Neural progenitor cell (in vitro differentiated cells): Measurements from ENCODE around the gene MAPK8. TPM values are rescaled to one million over a fixed set of nuclear protein-coding genes. Genes with fewer than 3 reads are reported as not detected.

Experiments
- DNase-seq: peaks from one replicate; pipeline ENCODE4 v3.0.0-alpha.2; 2016; ENCODE audit warnings: low spot score
- H2AFZ ChIP-seq: fragments of 200-600 bp; sonication (generic); replicated peaks from 2 replicates; pipeline ENCODE4 v1.6.1; 2016; ENCODE audit warnings: antibody characterized with exemption
- H3F3A ChIP-seq: fragments of 200-600 bp; sonication (generic); 2 replicates; pipeline ENCODE4 v1.6.1; 2016; ENCODE audit warnings: antibody characterized with exemption, low read depth
- H3K27ac ChIP-seq: fragments of 200-600 bp; sonication (generic); 2 replicates; pipeline ENCODE4 v1.5.1; 2016; ENCODE audit warnings: mild to moderate bottlenecking
- H3K27me3 ChIP-seq: fragments of 200-600 bp; sonication (generic); 2 replicates; pipeline ENCODE4 v1.6.1; 2016; ENCODE audit warnings: mild to moderate bottlenecking, moderate library complexity
- H3K36me3 ChIP-seq: fragments of 200-600 bp; sonication (generic); 2 replicates; pipeline ENCODE4 v1.5.1; 2016
- H3K4me1 ChIP-seq: fragments of 200-600 bp; sonication (generic); 2 replicates; pipeline ENCODE4 v1.6.1; 2016; ENCODE audit warnings: mixed run types
- H3K4me2 ChIP-seq: fragments of 200-600 bp; sonication (generic); 2 replicates; pipeline ENCODE4 v1.6.1; 2016
- H3K4me3 ChIP-seq: fragments of 200-600 bp; sonication (generic); 2 replicates; pipeline ENCODE4 v1.5.1; 2016
- H3K79me2 ChIP-seq: fragments of 200-600 bp; sonication (generic); 2 replicates; pipeline ENCODE4 v1.6.1; 2016; ENCODE audit warnings: low read depth
- H3K9ac ChIP-seq: fragments of 200-600 bp; sonication (generic); 2 replicates; pipeline ENCODE4 v1.6.1; 2016
- H3K9me3 ChIP-seq: fragments of 200-600 bp; sonication (generic); 2 replicates; pipeline ENCODE4 v1.5.1; 2016; ENCODE audit warnings: low read depth
- H4K20me1 ChIP-seq: fragments of 200-600 bp; sonication (generic); 2 replicates; pipeline ENCODE4 v1.6.1; 2016; ENCODE audit warnings: low read depth
- H3K27ac Mint-ChIP-seq: 3 replicates; pipeline ENCODE4 v1.8.0; 2021; ENCODE audit warnings: mixed read lengths
- H3K27me3 Mint-ChIP-seq: 2 replicates; pipeline ENCODE4 v1.8.0; 2022; ENCODE audit warnings: low read depth, mild to moderate bottlenecking, inconsistent platforms, moderate library complexity, mixed read lengths; ENCODE audit not compliant: insufficient read depth
- H3K36me3 Mint-ChIP-seq: 3 replicates; pipeline ENCODE4 v1.8.0; 2021; ENCODE audit warnings: mixed read lengths
- H3K4me1 Mint-ChIP-seq: 3 replicates; pipeline ENCODE4 v1.8.0; 2021; ENCODE audit warnings: mixed read lengths
- H3K4me3 Mint-ChIP-seq: 3 replicates; pipeline ENCODE4 v1.8.0; 2021; ENCODE audit warnings: mild to moderate bottlenecking, moderate library complexity, mixed read lengths
- H3K9me3 Mint-ChIP-seq: 3 replicates; pipeline ENCODE4 v1.8.0; 2020; ENCODE audit warnings: mixed read lengths
- EZH2 ChIP-seq: fragments of 200-600 bp; sonication (generic); IDR thresholded peaks from 2 replicates; pipeline ENCODE4 v1.6.1; 2017; ENCODE audit warnings: antibody characterized with exemption, mild to moderate bottlenecking, moderate library complexity
- EZH2phosphoT487 ChIP-seq: fragments of 200-600 bp; sonication (generic); IDR thresholded peaks from 2 replicates; pipeline ENCODE4 v1.6.1; 2017; ENCODE audit warnings: antibody characterized with exemption
- total RNA-seq: library from RNA; depleted of rRNA; stranded (reverse); fragments of >200 nt; gene quantifications from 2 replicates; pipeline ENCODE4 v1.2.3, GENCODE V29; 2015; ENCODE audit warnings: low replicate concordance
- TF ChIP-seq, protein P1 (sequence below): fragments of 200-600 bp; sonication (generic); IDR thresholded peaks from 2 replicates; pipeline ENCODE4 v1.5.1; 2017; ENCODE audit warnings: antibody characterized with exemption, mild to moderate bottlenecking

MAPK8 gene
- total RNA-seq, 1 donor from 2014 or later = 166 TPM

DNA sequence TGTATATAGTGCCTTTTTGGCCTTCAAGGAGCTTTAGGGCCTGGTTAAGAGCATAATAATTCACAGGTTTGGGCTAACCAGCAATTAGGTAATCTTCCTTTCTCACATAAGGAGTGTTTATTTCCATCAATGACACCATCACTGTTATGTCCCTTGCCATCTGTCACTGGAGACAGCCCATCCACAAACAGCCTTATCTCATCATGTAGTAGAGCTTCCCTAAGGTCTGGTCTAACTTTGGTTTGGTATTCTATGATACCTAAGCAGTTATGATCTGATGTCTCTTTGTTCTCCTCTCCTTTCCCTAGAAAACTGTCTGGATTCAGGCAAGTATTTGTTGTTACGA is 26.4 kb downstream of the MAPK8 start:
- Mint-ChIP-seq H3K4me1 (no peaks in the 10 kb centered on the region), H3K27ac (no peak overlapping the region), H3K9me3 (peaks cover 47% of the 10 kb centered on the region), H3K4me3 (no peak overlapping the region), H3K36me3 (peaks cover 78% of the 10 kb centered on the region), H3K27me3 (peaks cover 3% of the 10 kb centered on the region)
- Histone ChIP-seq H3K9me3 (peaks cover 17% of the 10 kb centered on the region), H3K4me2 (no peak overlapping the region), H3K27me3 (no peaks in the 10 kb centered on the region), H3F3A (no peaks in the 10 kb centered on the region), H3K9ac (no peak overlapping the region), H3K36me3 (peaks cover 18% of the 10 kb centered on the region), H3K4me1 (peaks cover 5% of the 10 kb centered on the region), H3K27ac (no peak overlapping the region), H4K20me1 (peaks cover 14% of the 10 kb centered on the region), H3K4me3 (no peak overlapping the region), H2AFZ (no peak overlapping the region), H3K79me2 (peaks cover 83% of the 10 kb centered on the region)
- no peak for DNase-seq
- no peak for TF ChIP-seq EZH2phosphoT487
- no peak for TF ChIP-seq EZH2
- TF ChIP-seq, protein P1, sequence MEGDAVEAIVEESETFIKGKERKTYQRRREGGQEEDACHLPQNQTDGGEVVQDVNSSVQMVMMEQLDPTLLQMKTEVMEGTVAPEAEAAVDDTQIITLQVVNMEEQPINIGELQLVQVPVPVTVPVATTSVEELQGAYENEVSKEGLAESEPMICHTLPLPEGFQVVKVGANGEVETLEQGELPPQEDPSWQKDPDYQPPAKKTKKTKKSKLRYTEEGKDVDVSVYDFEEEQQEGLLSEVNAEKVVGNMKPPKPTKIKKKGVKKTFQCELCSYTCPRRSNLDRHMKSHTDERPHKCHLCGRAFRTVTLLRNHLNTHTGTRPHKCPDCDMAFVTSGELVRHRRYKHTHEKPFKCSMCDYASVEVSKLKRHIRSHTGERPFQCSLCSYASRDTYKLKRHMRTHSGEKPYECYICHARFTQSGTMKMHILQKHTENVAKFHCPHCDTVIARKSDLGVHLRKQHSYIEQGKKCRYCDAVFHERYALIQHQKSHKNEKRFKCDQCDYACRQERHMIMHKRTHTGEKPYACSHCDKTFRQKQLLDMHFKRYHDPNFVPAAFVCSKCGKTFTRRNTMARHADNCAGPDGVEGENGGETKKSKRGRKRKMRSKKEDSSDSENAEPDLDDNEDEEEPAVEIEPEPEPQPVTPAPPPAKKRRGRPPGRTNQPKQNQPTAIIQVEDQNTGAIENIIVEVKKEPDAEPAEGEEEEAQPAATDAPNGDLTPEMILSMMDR = no peak

DNA sequence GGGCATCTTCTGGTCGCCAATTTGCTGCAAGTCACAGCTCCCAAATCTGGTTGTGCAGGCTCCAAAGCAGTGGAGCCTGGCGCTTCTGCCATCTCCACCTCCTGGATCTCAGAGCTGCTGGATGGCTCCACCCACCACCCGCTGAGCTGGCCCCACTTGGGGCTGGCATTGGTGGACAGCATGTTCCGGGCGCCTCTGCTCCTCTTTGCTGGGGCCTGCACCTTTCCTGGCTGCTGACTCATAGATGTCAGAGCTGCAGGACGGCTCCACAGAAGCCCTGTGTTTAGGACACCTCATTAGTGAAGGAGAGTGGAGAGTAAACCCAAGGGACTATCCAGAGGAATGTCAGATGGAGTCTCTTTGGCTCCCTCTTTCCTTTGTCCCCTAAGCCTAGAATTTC is 27.4 kb downstream of the MAPK8 start:
- Mint-ChIP-seq H3K9me3 (peaks cover 55% of the 10 kb centered on the region), H3K27ac (no peak overlapping the region), H3K4me1 (no peaks in the 10 kb centered on the region), H3K27me3 (peaks cover 3% of the 10 kb centered on the region), H3K4me3 (no peak overlapping the region), H3K36me3 (peaks cover 78% of the 10 kb centered on the region)
- Histone ChIP-seq H3K4me1 (no peaks in the 10 kb centered on the region), H4K20me1 (peaks cover 4% of the 10 kb centered on the region), H3K9ac (no peak overlapping the region), H3K27ac (no peak overlapping the region), H3K9me3 (peaks cover 17% of the 10 kb centered on the region), H3K4me2 (no peak overlapping the region), H3K36me3 (peaks cover 18% of the 10 kb centered on the region), H3K4me3 (no peak overlapping the region), H3F3A (no peaks in the 10 kb centered on the region), H3K79me2 (peaks cover 82% of the 10 kb centered on the region), H3K27me3 (no peaks in the 10 kb centered on the region), H2AFZ (no peak overlapping the region)
- no peak for TF ChIP-seq EZH2
- TF ChIP-seq, protein P1 = no peak
- no peak for TF ChIP-seq EZH2phosphoT487
- no peak for DNase-seq

DNA sequence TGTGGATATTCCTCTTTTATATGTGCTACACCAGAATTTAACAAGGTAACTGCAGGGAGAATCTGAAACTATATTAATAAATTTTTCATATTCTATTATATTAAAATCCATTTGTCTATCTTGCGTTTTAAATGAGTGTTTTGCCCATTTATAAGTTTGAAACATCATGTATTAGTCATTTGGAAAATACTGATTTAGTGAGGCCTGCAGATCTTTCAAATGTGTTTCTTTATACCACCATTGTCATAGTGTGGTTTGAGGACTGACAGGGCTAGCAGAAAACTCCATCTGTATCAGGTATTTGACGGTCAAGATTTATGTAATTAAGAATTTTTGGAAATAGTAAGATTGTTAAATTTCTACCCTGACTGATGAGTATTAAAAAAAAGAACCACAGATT is 29.3 kb downstream of the MAPK8 start:
- Histone ChIP-seq H3K36me3 (peaks cover 8% of the 10 kb centered on the region), H3K4me3 (no peak overlapping the region), H3K79me2 (peaks cover 73% of the 10 kb centered on the region), H3K9me3 (peaks cover 11% of the 10 kb centered on the region), H3K27ac (no peak overlapping the region), H3K27me3 (no peaks in the 10 kb centered on the region), H3F3A (no peaks in the 10 kb centered on the region), H3K4me2 (no peak overlapping the region), H2AFZ (no peak overlapping the region), H3K4me1 (no peaks in the 10 kb centered on the region), H4K20me1 (peaks cover 8% of the 10 kb centered on the region), H3K9ac (no peak overlapping the region)
- no peak overlapping the region for H3K4me3 Mint-ChIP-seq
- H3K27ac Mint-ChIP-seq = no peak overlapping the region
- TF ChIP-seq, protein P1 = no peak
- TF ChIP-seq EZH2 = no peak
- TF ChIP-seq EZH2phosphoT487 = no peak
- peaks cover 3% of the 10 kb centered on the region for H3K27me3 Mint-ChIP-seq
- DNase-seq = no peak
- peaks cover 53% of the 10 kb centered on the region for H3K9me3 Mint-ChIP-seq
- no peaks in the 10 kb centered on the region for H3K4me1 Mint-ChIP-seq
- peaks cover 69% of the 10 kb centered on the region for H3K36me3 Mint-ChIP-seq
